H9 (cell line): ENCODE measurements around the gene DNASE1. TPM values are rescaled to one million over a fixed set of nuclear protein-coding genes. Genes with fewer than 3 reads are reported as not detected.

Experiments
- DNase-seq: peaks from one replicate; pipeline ENCODE4 v3.0.0-alpha.2; 2017
- H2AFZ ChIP-seq: one replicate; pipeline ENCODE4 v1.6.1; 2013; ENCODE audit warnings: mild to moderate bottlenecking, low read length, control low read depth, moderate library complexity
- H2AK5ac ChIP-seq: 2 replicates; pipeline ENCODE4 v1.6.1; 2013; ENCODE audit warnings: low read length, control low read depth, mixed read lengths; ENCODE audit not compliant: insufficient read length
- H2BK120ac ChIP-seq: one replicate; pipeline ENCODE4 v1.6.1; 2013; ENCODE audit warnings: low read depth, mild to moderate bottlenecking, low read length, control low read depth, inconsistent platforms; ENCODE audit not compliant: poor library complexity, severe bottlenecking
- H2BK12ac ChIP-seq: 2 replicates; pipeline ENCODE4 v1.6.1; 2013; ENCODE audit warnings: low read length, control low read depth, mixed read lengths, low read depth; ENCODE audit not compliant: insufficient read length
- H2BK15ac ChIP-seq: 2 replicates; pipeline ENCODE4 v1.6.1; 2013; ENCODE audit warnings: low read depth, low read length, control low read depth
- H2BK20ac ChIP-seq: one replicate; pipeline ENCODE4 v1.6.1; 2013; ENCODE audit warnings: low read depth, mild to moderate bottlenecking, low read length, control low read depth, inconsistent platforms; ENCODE audit not compliant: poor library complexity, severe bottlenecking
- H2BK5ac ChIP-seq: 2 replicates; pipeline ENCODE4 v1.6.1; 2013; ENCODE audit warnings: low read length, control low read depth, mixed read lengths; ENCODE audit not compliant: insufficient read length
- H3K14ac ChIP-seq: 2 replicates; pipeline ENCODE4 v1.6.1; 2013; ENCODE audit warnings: low read length, control low read depth; ENCODE audit not compliant: insufficient read depth
- H3K18ac ChIP-seq: 2 replicates; pipeline ENCODE4 v1.6.1; 2013; ENCODE audit warnings: low read depth, mild to moderate bottlenecking, mixed read lengths, low read length, control low read depth; ENCODE audit not compliant: insufficient read length
- H3K23ac ChIP-seq: 2 replicates; pipeline ENCODE4 v1.6.1; 2013; ENCODE audit warnings: low read length, control low read depth, mixed read lengths, low read depth; ENCODE audit not compliant: insufficient read length
- H3K23me2 ChIP-seq: 2 replicates; pipeline ENCODE4 v1.6.1; 2013; ENCODE audit warnings: low read depth, mild to moderate bottlenecking, mixed read lengths, low read length, control low read depth; ENCODE audit not compliant: insufficient read length, poor library complexity, severe bottlenecking
- H3K27ac ChIP-seq: 2 replicates; pipeline ENCODE4 v1.5.1; 2013; ENCODE audit warnings: low read length, control low read depth, mixed read lengths, low read depth; ENCODE audit not compliant: insufficient read length
- H3K27me3 ChIP-seq: 2 replicates; pipeline ENCODE4 v1.6.1; 2013; ENCODE audit warnings: low read length, control low read depth, inconsistent platforms; ENCODE audit not compliant: insufficient read depth
- H3K4ac ChIP-seq: 2 replicates; pipeline ENCODE4 v1.6.1; 2013; ENCODE audit warnings: low read depth, mild to moderate bottlenecking, control low read depth, inconsistent platforms, low read length, moderate library complexity
- H3K4me1 ChIP-seq: 2 replicates; pipeline ENCODE4 v1.6.1; 2013; ENCODE audit warnings: low read length, control low read depth, inconsistent platforms; ENCODE audit not compliant: insufficient read depth
- H3K4me2 ChIP-seq: 2 replicates; pipeline ENCODE4 v1.6.1; 2013; ENCODE audit warnings: low read length, control low read depth, mixed read lengths; ENCODE audit not compliant: insufficient read length, insufficient read depth
- H3K56ac ChIP-seq: 2 replicates; pipeline ENCODE4 v1.6.1; 2013; ENCODE audit warnings: low read depth, mild to moderate bottlenecking, mixed read lengths, low read length, control low read depth; ENCODE audit not compliant: insufficient read length
- H3K79me1 ChIP-seq: 2 replicates; pipeline ENCODE4 v1.6.1; 2013; ENCODE audit warnings: low read depth, mild to moderate bottlenecking, moderate library complexity, low read length, control low read depth, inconsistent platforms; ENCODE audit not compliant: insufficient read depth, poor library complexity, severe bottlenecking
- H3K79me2 ChIP-seq: 2 replicates; pipeline ENCODE4 v1.6.1; 2013; ENCODE audit warnings: low read length, control low read depth, inconsistent platforms; ENCODE audit not compliant: insufficient read depth
- H3K9ac ChIP-seq: 2 replicates; pipeline ENCODE4 v1.6.1; 2013; ENCODE audit warnings: low read length, control low read depth, mixed read lengths; ENCODE audit not compliant: insufficient read length; ENCODE audit errors: extremely low read depth
- H3K9me3 ChIP-seq: one replicate; pipeline ENCODE4 v1.6.1; 2013; ENCODE audit warnings: low read depth, low read length, inconsistent platforms; ENCODE audit not compliant: control insufficient read depth
- H3T11ph ChIP-seq: one replicate; pipeline ENCODE4 v1.6.1; 2013; ENCODE audit warnings: mild to moderate bottlenecking, low read length, control low read depth, inconsistent platforms
- H4K20me1 ChIP-seq: one replicate; pipeline ENCODE4 v1.6.1; 2013; ENCODE audit not compliant: control insufficient read depth, insufficient read length, insufficient read depth
- H4K5ac ChIP-seq: 2 replicates; pipeline ENCODE4 v1.6.1; 2013; ENCODE audit warnings: low read depth, mild to moderate bottlenecking, mixed read lengths, low read length, control low read depth; ENCODE audit not compliant: insufficient read length
- H4K8ac ChIP-seq: replicated peaks from 2 replicates; pipeline ENCODE4 v1.6.1; 2013; ENCODE audit warnings: low read length, control low read depth, mixed read lengths, low read depth; ENCODE audit not compliant: insufficient read length
- H4K91ac ChIP-seq: 2 replicates; pipeline ENCODE4 v1.6.1; 2013; ENCODE audit warnings: low read depth, mild to moderate bottlenecking, moderate library complexity, mixed read lengths, low read length, control low read depth; ENCODE audit not compliant: insufficient read length
- H3K27ac Mint-ChIP-seq, 3 experiments: 2 replicates in 2 of 3; 3 replicates in 1 of 3; pipeline ENCODE4 v1.8.0; 2020 to 2021; ENCODE audit warnings: mixed read lengths in 3 of 3, mild to moderate bottlenecking in 1 of 3, moderate library complexity in 1 of 3
- H3K27me3 Mint-ChIP-seq: 2 replicates; pipeline ENCODE4 v1.8.0; 2021; ENCODE audit warnings: low read depth, mild to moderate bottlenecking, moderate library complexity, mixed read lengths
- H3K36me3 Mint-ChIP-seq, 3 experiments: 2 replicates in 2 of 3; 3 replicates in 1 of 3; pipeline ENCODE4 v1.8.0; 2020 to 2021; ENCODE audit warnings: low read depth in 3 of 3, mixed read lengths in 3 of 3; ENCODE audit not compliant: insufficient read depth in 1 of 3
- H3K4me1 Mint-ChIP-seq, 2 experiments: 2 replicates each; pipeline ENCODE4 v1.8.0; 2020; ENCODE audit warnings: mixed read lengths in 2 of 2
- H3K4me3 Mint-ChIP-seq, 2 experiments: 2 replicates in 1 of 2; 3 replicates in 1 of 2; pipeline ENCODE4 v1.8.0; 2020 to 2021; ENCODE audit warnings: mild to moderate bottlenecking in 2 of 2, mixed read lengths in 2 of 2, moderate library complexity in 1 of 2
- H3K9me3 Mint-ChIP-seq, 2 experiments: 2 replicates in 1 of 2; 3 replicates in 1 of 2; pipeline ENCODE4 v1.8.0; 2020; ENCODE audit warnings: mild to moderate bottlenecking in 2 of 2, mixed read lengths in 2 of 2, moderate library complexity in 1 of 2
- CTCF ChIP-seq: fragments of 200-600 bp; sonication (generic); conservative IDR thresholded peaks from 3 replicates; pipeline ENCODE4 v1.8.0; 2021; ENCODE audit warnings: antibody characterized with exemption, mild to moderate bottlenecking
- WGBS: extraction: QIAGEN DNeasy Blood & Tissue Kit; methylation state at CpG from one replicate; pipeline ENCODE4 v1.1.7; 2013; ENCODE audit warnings: missing lambda C conversion rate, low lambda C conversion rate, mixed read lengths; ENCODE audit not compliant: insufficient read length; ENCODE audit errors: extremely low coverage; 5-methylcytosine and 5-hydroxymethylcytosine counted together
- total RNA-seq: library from RNA; stranded (reverse); gene quantifications from 2 replicates; pipeline ENCODE4 v1.2.1, GENCODE V29; 2021

DNASE1 gene
- total RNA-seq, 1 experiment from 2014 or later: 10.1 TPM

DNA sequence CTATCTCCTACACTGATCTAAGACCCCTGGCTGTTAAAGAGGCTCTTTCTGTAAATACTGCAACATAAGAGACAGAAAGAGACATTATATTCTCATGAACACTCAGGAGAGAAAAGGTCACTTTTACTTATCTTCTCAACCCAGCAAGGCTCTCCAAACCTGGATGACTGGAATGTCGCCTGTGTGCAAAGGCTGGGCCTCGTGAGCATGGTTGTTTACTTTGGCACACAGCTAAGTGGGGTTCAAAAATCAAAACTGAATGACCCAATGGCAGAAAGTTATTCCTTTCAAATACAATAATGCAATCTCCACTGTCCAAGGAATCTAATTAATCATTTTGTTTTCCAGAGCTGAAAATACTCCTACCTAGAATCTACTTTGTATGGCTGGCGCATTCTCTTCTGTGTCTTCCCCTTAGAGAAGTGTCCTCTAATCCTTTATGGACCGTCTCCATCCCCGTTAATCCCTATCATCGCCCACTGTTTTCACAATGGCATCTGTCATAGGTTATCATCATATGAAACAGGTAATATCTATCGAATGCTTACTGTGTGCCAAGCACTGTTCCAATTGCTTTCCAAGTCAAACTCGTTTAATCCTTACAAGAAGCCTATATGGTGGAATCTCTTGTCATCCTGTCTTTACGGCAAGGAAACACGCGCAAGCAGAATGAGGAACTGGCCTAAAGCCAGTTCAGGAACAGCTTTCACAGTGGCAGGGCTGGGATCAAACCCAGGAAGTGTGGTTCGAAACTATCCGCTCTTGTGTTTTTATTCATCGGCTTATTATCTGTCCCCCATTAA, 44.4 kb upstream of the DNASE1 start:
- no peaks in the 10 kb centered on the region for H3K27me3 Mint-ChIP-seq
- Histone ChIP-seq H4K5ac (no peak overlapping the region), H3K27me3 (no peaks in the 10 kb centered on the region), H4K20me1 (no peaks in the 10 kb centered on the region), H3K4ac (no peak overlapping the region), H3K9ac (peak overlapping the region; percentile 40), H3K4me1 (no peaks in the 10 kb centered on the region), H3T11ph (no peak overlapping the region), H3K23ac (no peak overlapping the region), H3K14ac (no peak overlapping the region), H2BK15ac (no peak overlapping the region), H2BK120ac (no peak overlapping the region), H3K79me1 (peaks cover 3% of the 10 kb centered on the region), H3K18ac (no peak overlapping the region), H3K79me2 (peaks cover 7% of the 10 kb centered on the region), H2BK12ac (no peak overlapping the region), H3K4me2 (peak overlapping the region; percentile 87), H3K56ac (no peak overlapping the region), H2AFZ (no peak overlapping the region), H2AK5ac (no peak overlapping the region), H3K23me2 (peaks cover 4% of the 10 kb centered on the region), H2BK5ac (no peak overlapping the region), H2BK20ac (no peak overlapping the region), H4K91ac (no peak overlapping the region), H3K27ac (no peak overlapping the region), H4K8ac (no peak overlapping the region), H3K9me3 (no peaks in the 10 kb centered on the region)
- DNase-seq: no peak
- H3K4me3 Mint-ChIP-seq: peak overlapping the region; percentile 100
- H3K27ac Mint-ChIP-seq: no peak overlapping the region
- peaks cover 22 to 23% of the 10 kb centered on the region in 2 experiments for H3K4me1 Mint-ChIP-seq
- no peak for TF ChIP-seq CTCF
- H3K36me3 Mint-ChIP-seq: peaks cover 3 to 27% (median 25%) of the 10 kb centered on the region in 3 experiments
- no peaks in the 10 kb centered on the region for H3K9me3 Mint-ChIP-seq
- WGBS: no CpG with 5 or more reads among the region's 14 CpGs
